HS-27A (cell line): Measurements from ENCODE around the gene ADGRB3.

Experiments
- DNase-seq: peaks from one replicate; pipeline ENCODE4 v3.0.0-alpha.2; 2012; ENCODE audit warnings: low read depth, missing footprints

The ADGRB3 gene

GRCh38 chr6:68634726-68635411, at the start of gene ADGRB3:
Gene ADGRB3, plus strand, starts transcription at chr6:68635282. Its CDS starts 3,394 bp downstream, at chr6:68638676.
- no peak for DNase-seq

DNA sequence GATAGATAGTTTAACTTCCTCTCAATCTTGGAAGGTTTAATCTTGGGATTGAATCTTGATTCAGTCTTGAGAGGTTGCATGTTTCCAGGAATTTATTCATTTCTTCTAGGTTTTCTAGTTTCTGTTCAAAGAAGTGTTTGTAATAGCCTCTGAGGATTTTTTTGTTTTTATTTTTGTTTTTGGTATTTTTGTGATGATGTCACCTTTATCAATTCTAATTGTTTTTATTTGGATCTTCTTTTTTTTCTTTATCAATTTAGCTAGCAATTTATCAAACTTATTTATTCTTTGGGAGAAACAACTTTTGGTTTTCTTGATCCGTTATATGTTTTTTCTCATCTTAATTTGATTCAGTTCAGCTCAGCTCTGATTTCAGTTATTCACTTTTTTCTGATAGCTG, 41.5 kb upstream of the ADGRB3 start:
- no peak for DNase-seq

DNA sequence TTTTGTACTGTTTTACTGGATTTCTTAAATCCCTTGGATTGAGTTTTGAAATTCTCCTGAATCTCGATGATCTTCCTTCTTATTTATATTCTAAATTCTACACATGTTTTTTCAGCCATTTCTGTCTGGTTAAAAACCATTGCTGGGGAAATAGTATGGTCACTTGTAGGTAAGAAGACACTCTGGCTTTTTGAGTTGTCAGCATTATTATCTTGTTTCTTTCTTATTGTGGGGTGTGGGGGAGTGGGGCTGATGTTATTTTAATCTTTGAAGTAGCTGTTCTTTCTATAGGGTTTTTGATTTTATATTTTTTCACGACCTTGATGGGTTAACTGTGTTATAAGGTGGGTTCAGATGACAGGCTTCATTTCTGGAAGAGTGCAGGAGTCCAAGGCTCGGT, 37.4 kb upstream of the ADGRB3 start:
- DNase-seq: no peak

GRCh38 chr6:68615938-68616337, 19.1 kb upstream of the ADGRB3 start:
- no peak for DNase-seq

- DNase-seq: no peak
Observed at GRCh38 chr6:68625998-68626397, 9.1 kb upstream of the ADGRB3 start.

DNA sequence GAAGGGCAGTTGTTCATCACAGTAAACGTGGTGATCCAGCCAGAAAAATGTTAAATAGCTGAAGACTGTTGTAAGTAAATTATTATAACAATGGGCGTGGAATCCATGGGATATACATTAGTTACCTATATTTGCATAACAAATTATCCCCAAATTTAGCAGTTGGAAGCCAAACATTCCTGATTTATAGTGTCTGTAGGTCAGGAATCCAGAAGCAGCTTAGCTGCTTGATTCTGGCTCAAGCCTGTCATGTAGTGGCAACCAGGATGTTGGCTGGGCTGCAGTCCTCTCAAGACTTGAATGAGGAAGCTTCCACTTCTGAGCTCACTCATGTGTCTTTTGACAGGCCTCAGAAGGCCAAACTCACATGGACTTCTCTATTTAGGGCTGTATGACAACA, 6.9 kb upstream of the ADGRB3 start:
- no peak for DNase-seq

- no peak for DNase-seq
Observed at GRCh38 chr6:68632734-68633133, 2.3 kb upstream of the ADGRB3 start.

DNA sequence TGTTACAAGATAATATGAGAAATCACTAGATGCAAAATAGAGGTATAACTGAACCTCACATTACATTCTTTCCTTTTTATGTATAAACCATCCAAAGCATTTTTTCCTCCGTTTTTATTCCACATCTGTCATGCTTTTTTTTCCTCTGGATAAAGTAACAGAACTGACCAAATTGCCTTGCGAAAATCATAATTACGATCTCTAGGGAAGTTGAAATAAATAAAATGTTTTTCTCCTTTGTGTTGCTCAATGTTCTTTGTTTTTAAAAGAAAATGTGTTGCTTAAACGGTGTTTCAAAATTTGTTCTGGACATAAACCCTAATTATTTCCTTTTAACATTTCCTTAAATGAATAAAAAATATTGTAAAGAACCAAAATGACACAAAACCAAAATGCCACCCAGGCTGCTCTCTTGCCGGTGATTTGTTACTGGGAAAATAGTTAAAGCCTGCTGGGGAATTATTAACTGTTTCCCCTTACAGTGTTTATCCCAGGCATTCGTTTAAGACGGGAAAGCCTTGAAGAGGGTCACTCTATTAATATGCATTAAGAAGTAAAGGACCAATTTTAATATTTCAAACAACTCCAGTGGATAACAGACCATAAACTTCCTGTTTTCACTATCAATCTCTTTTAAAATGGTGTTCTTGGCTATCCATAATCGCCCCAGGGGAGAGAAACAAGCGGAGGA, 1.7 kb upstream of the ADGRB3 start:
- no peak for DNase-seq

GRCh38 chr6:68633972-68634725, 933 bp upstream of the ADGRB3 start:
- no peak for DNase-seq

DNA sequence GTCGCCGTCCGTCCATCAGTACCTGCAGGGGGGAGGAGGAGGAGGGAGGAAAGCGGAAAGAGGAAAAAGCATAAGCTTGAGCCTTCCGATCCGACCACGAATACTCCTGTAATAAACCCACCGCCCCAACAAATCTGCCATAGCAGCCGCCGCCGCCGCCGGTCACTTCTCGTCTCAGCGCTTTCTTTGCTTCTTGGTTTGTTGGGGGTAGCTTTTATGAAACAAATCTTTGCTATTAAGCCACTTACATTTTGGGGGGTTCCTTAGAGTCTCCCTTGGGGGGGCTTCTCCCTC, 277 bp downstream of the ADGRB3 start:
- DNase-seq: no peak

GRCh38 chr6:68635706-68636513, 828 bp downstream of the ADGRB3 start:
- no peak for DNase-seq

DNA sequence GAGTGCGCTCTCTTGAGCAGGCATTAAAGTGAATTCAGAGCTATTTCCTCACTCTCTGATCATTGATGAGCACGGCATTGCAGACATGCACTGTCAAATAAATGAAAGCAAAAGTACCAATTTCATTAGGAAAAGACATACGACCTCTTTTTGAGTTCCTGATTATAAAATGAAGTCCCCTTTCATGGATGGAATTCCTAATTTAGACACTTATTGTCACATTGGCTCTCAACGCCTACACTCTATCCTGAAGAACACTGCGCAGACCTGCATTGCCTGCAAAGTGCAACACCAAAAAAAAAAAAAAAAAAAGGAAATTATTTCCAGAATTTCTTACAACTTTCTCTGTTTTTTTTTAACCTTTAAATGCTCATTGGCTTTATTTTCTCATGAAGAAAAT, 1.6 kb downstream of the ADGRB3 start:
- DNase-seq: no peak

DNA sequence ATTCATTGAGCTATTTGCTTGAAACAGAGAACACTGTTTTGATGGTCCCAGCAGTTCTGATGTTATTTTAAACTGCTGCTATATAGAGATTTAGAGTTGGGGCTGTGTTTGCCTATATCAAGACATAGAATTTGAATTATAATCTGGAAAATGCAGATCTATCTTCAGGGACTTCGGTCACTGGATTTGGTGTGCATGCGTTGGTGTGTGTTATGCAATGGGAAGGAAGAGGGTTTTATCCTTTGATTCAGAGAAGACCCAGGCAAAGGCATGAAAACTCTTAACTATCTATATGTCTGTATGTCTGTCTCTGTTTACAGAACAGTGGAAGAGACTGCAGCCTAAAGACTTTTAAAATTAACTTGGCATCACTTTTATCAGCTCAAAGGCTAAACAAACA, 2.0 kb downstream of the ADGRB3 start:
- no peak for DNase-seq

- no peak for DNase-seq
Observed at GRCh38 chr6:68637782-68638181, 2.7 kb downstream of the ADGRB3 start.

DNA sequence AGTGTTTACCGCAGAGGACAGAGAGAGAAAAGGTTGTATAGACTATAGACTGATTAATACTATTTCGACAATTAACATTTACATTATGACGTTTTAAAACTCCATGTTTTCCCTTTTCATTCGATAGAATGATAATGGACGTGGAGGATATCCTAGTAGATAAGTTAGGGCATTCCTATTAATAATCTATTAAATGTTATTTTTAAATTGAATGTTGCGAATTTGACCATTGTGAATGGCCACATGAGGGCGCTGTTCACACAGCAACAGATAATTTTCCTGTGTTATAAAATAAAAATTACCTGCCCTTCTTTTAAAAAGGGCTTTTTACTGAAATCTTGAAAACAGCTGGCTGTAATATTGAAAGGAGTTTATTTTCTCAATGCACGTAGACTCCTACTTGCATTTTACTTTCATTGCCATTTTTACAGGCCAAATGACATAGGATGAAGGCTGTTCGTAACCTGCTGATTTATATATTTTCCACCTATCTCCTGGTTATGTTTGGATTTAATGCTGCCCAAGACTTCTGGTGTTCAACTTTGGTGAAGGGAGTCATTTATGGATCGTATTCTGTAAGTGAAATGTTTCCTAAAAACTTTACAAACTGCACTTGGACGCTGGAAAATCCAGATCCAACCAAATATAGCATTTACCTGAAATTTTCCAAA, 3.3 kb downstream of the ADGRB3 start:
- no peak for DNase-seq

DNA sequence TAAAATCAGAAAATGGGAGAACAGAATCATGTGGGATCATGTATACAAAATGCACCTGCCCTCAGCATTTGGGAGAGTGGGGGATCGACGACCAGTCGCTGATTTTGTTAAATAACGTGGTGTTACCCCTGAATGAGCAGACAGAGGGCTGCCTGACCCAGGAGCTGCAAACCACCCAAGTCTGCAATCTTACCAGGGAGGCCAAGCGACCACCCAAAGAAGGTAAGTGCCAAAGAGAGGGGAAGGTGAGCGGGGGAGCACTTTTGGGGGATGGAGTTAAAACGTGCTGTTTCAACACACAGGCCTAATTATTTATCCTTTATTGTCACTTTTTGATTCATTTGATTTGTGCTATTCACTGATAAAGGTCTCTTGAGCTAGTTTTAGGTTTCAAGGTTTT, 4.1 kb downstream of the ADGRB3 start:
- DNase-seq: no peak

DNA sequence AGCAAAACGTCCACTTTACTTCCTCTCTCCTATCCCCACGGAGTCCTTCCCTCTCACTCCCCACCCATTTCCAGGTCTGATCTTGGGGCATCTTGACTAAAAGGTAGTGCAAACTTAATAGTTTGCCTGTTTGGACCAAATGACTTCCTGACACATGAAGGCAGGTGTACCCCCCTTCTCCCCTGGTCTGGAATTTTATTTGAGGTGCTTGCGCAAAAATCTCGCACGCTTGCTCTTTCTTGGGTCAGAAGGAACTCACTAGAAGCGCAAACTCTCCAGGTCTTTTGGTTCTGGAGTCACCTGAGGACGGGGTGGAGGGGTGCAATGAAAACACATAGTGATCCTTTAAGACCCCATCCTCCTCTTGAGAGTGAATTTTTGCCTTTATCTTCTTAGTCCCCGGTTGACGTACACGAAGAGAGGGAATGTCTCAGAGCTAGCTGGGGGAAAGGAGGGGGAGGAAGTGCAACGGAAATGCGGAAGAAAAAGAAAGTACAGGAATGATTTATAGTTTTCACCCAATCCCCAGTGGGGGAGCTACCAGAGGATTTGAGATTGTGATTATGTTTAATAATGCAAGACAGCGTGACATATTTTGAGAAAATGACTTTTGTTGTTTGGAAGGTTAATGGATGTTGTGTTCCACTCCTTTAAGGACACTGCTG, 4.9 kb downstream of the ADGRB3 start:
- no peak for DNase-seq

DNA sequence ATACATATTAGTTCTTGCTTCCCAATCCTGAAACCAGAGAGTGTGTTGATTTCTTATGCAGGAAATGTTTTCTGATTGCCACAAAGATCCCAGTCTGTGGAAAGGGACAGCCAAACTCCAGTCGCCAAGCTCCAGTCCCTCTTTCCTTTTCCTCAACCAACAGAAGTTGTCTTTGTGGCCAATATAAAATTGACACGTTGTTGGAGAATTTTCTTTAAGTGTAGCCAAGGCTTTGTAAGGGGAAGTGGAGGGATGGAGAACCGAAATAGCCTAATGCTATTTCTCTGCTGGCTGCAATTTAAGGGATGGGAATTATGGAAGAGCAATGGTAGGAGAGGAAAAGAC, 5.4 kb downstream of the ADGRB3 start:
- no peak for DNase-seq

DNA sequence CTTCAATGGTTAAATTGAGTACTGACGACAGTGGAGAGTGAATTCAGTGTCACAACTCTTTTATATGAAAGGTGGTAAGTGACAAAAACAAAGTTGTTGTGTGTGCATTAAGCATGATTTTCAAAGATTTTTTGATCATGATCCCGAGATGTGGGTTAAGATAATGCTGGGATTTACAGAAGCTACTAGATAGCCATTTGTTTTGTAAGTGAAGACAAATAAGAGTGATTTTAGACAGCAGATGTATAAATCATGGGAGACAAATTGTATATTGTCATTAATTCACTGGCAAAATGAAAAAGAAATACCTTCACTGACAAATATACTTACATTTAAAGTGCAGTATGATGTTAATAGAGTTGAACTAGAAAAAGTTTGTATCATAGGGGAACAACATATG, 6.1 kb downstream of the ADGRB3 start:
- no peak for DNase-seq

DNA sequence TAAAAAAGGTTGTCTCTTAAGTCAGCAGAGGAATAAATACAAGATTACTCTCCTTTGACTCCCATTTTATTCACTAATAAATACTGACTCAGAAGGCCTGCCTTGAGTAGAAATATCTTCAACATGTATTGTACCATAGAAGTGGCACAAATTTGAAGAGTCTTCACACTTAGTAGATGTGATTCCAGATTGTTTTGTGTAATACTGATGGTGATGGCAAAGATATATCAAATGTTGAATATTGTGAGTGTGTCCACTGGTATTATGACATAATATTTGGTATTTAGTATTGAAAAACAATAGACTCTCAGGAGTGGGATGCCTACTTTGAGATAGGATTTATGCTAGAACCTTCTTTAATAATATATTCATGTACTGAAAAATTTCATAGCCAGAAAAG, 7.0 kb downstream of the ADGRB3 start:
- no peak for DNase-seq

GRCh38 chr6:68642977-68643376, 7.9 kb downstream of the ADGRB3 start:
- DNase-seq: no peak

GRCh38 chr6:68649669-68650068, 14.6 kb downstream of the ADGRB3 start:
- DNase-seq: no peak
